Measurements from ENCODE around the gene PHACTR2.

Gene PHACTR2

GRCh38 chr6:143804835-143805239 is 127.1 kb downstream of the PHACTR2 start:
- Histone ChIP-seq H3K27me3 (ENCODE audit: insufficient read depth, low read length) (no peaks in the 10 kb centered on the region), H3K4me1 (ENCODE audit: insufficient read depth, low read length) (no peaks in the 10 kb centered on the region), H3K9me3 (ENCODE audit: low read length) (peaks cover 1% of the 10 kb centered on the region), H3K36me3 (ENCODE audit: insufficient read depth, low read length) (peaks cover 7% of the 10 kb centered on the region), H2AFZ (ENCODE audit: low read depth, low read length) (no peak overlapping the region), H3K4me3 (ENCODE audit: low read length) (no peak overlapping the region)

DNA sequence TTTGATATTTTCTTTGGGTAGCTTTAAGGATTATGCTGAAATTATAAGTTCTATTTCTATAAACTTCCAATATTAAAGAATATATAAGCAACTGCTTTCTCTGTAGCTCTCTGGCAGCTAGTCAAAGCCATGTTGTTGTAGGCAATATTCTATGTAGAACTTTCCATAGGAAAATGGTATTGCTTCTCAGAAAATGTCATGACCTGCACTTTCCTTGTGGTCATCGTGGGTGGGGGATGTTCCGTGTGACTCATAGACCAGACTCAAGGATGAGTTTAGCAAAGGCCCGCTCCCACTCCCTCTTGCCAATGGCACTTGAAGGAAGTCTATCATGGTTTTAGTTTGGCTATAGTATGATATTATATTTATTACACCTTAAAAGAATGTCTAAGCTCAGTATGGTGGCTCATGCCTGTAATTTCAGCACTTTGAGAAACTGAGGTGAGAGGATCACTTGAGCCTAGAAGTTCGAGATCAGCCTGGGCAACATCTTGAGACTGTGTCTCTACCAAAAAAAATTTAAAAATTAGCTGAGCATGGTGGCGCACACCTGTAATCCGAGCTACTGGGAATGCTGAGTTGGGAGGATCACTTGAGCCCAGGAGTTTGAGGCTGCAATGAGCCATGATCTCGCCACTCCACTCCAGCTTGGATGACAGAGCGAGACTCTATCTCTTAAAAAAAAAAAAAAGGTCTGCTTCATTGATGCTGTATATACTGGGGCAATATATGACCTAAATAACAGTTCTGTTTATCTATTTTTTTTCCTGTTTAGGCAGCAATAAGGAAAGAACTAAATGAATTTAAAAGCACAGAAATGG is 128.7 kb downstream of the PHACTR2 start:
- no peaks in the 10 kb centered on the region for H3K27me3 ChIP-seq (ENCODE audit: insufficient read depth, low read length)
- H3K4me1 ChIP-seq (ENCODE audit: insufficient read depth, low read length) = no peaks in the 10 kb centered on the region
- no peaks in the 10 kb centered on the region for H3K9me3 ChIP-seq (ENCODE audit: low read length)
- H3K4me3 ChIP-seq (ENCODE audit: low read length) = no peak overlapping the region
- H3K36me3 ChIP-seq (ENCODE audit: insufficient read depth, low read length) = peaks cover 7% of the 10 kb centered on the region
- H2AFZ ChIP-seq (ENCODE audit: low read depth, low read length) = no peak overlapping the region

GRCh38 chr6:143807103-143807772 is 129.5 kb downstream of the PHACTR2 start:
- Histone ChIP-seq H3K27me3 (ENCODE audit: insufficient read depth, low read length) (no peaks in the 10 kb centered on the region), H3K9me3 (ENCODE audit: low read length) (no peaks in the 10 kb centered on the region), H3K4me3 (ENCODE audit: low read length) (no peak overlapping the region), H3K36me3 (ENCODE audit: insufficient read depth, low read length) (peaks cover 7% of the 10 kb centered on the region), H3K4me1 (ENCODE audit: insufficient read depth, low read length) (no peaks in the 10 kb centered on the region), H2AFZ (ENCODE audit: low read depth, low read length) (no peak overlapping the region)

DNA sequence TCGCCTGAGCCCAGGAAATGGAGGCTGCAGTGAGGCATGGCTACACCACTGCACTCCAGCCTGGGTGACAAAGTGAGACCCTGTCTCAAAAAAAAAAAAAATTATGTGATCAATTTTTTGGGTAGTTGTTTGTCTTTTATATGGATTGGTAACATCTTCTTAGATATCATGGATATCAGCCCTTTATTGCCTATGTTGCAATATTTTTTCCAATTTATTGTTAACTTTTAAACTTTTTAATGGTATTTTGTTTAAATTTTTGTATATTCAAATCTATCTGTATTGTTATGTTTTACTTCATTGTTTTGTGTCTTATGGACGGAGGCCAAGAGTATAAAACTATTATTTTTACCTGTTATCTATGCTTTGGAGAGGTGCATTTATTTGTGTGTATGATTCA is 133.0 kb downstream of the PHACTR2 start:
- Histone ChIP-seq H3K36me3 (ENCODE audit: insufficient read depth, low read length) (peaks cover 7% of the 10 kb centered on the region), H3K27me3 (ENCODE audit: insufficient read depth, low read length) (no peaks in the 10 kb centered on the region), H2AFZ (ENCODE audit: low read depth, low read length) (no peak overlapping the region), H3K9me3 (ENCODE audit: low read length) (no peaks in the 10 kb centered on the region), H3K4me3 (ENCODE audit: low read length) (no peak overlapping the region), H3K4me1 (ENCODE audit: insufficient read depth, low read length) (no peaks in the 10 kb centered on the region)

DNA sequence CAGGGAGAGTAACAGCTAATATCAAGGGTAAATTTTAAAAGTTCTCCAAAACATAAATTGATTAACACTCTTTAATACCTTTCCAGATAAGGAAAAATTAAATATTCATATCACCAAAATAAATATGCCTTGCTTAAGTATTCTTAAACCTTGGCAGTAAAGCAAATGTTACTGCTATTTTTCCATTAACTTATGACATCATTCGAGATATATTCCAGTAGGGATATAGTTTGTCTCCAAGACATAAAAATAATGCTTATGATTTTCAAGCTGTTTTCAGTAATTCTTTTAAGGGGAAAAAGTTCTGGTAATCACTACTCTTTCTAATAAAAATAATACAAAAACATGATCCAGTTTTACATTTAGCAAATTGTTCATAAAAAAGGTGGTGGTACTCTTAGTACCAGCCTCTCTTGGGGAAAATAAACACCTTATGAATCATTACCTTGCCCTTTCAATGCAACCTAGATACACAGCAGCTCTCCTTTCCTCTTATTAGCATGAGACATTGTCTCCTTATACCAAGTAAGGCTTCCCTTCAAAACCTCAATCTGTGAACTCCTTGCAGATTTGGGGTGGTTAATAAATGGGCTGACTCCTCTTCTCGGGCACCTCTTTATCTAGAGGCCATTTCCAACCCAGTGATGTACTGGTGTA is 133.9 kb downstream of the PHACTR2 start:
- Histone ChIP-seq H3K27me3 (ENCODE audit: insufficient read depth, low read length) (no peaks in the 10 kb centered on the region), H3K4me1 (ENCODE audit: insufficient read depth, low read length) (peaks cover 4% of the 10 kb centered on the region), H3K36me3 (ENCODE audit: insufficient read depth, low read length) (peaks cover 7% of the 10 kb centered on the region), H3K4me3 (ENCODE audit: low read length) (no peak overlapping the region), H3K9me3 (ENCODE audit: low read length) (no peaks in the 10 kb centered on the region), H2AFZ (ENCODE audit: low read depth, low read length) (no peak overlapping the region)

DNA sequence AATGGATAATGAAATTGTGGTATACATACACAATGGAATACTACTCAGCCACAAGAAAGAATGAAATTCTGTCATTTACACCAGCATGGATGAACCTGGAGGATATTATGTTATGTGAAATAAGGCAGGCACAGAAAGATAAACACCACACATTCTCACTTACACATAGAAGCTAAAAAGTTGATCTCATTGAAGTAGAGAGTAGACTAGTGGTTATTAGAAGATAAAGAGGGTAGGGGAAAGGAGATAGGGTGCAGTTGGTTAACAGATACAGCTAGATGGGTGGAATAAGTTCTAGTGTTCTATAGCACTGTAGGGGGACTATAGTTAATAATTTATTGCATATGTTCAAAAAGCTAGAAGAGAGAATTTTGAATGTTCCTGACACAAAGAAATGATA is 139.9 kb downstream of the PHACTR2 start:
- Histone ChIP-seq H3K4me3 (ENCODE audit: low read length) (no peak overlapping the region), H2AFZ (ENCODE audit: low read depth, low read length) (no peak overlapping the region), H3K27me3 (ENCODE audit: insufficient read depth, low read length) (no peaks in the 10 kb centered on the region)

DNA sequence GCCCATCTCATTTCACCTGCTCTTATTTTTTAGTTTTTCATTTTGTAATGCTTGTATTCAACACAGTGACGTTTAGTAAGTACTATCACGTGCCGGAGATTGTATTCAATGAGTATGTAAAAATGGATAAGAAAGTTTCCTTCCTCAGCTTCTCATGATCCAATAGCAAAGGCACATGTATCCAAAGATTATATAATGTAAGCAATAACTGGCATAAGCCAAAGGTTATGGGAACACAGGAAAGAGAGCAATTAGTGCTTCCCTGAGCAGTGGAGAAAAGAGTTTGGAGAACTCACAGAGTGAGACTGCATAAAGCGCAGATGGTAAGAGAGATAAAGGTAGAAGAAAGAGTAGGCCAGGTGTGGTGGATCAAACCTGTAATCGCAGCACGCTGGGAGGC is 143.6 kb downstream of the PHACTR2 start:
- Histone ChIP-seq H3K4me1 (ENCODE audit: insufficient read depth, low read length) (no peaks in the 10 kb centered on the region), H3K27me3 (ENCODE audit: insufficient read depth, low read length) (no peaks in the 10 kb centered on the region), H3K4me3 (ENCODE audit: low read length) (no peak overlapping the region), H2AFZ (ENCODE audit: low read depth, low read length) (no peak overlapping the region), H3K36me3 (ENCODE audit: insufficient read depth, low read length) (peaks cover 3% of the 10 kb centered on the region), H3K9me3 (ENCODE audit: low read length) (no peaks in the 10 kb centered on the region)

More for the DNA sequence above, 139.9 kb downstream of the PHACTR2 start:
- H3K4me1 ChIP-seq (ENCODE audit: insufficient read depth, low read length) = peaks cover 4% of the 10 kb centered on the region
- no peaks in the 10 kb centered on the region for H3K9me3 ChIP-seq (ENCODE audit: low read length)
- no peaks in the 10 kb centered on the region for H3K36me3 ChIP-seq (ENCODE audit: insufficient read depth, low read length)

- Histone ChIP-seq H3K36me3 (ENCODE audit: insufficient read depth, low read length) (peaks cover 3% of the 10 kb centered on the region), H3K27me3 (ENCODE audit: insufficient read depth, low read length) (no peaks in the 10 kb centered on the region), H3K9me3 (ENCODE audit: low read length) (no peaks in the 10 kb centered on the region), H3K4me1 (ENCODE audit: insufficient read depth, low read length) (no peaks in the 10 kb centered on the region), H2AFZ (ENCODE audit: low read depth, low read length) (no peak overlapping the region), H3K4me3 (ENCODE audit: low read length) (no peak overlapping the region)
Observed at GRCh38 chr6:143822584-143823024, 144.8 kb downstream of the PHACTR2 start.

DNA sequence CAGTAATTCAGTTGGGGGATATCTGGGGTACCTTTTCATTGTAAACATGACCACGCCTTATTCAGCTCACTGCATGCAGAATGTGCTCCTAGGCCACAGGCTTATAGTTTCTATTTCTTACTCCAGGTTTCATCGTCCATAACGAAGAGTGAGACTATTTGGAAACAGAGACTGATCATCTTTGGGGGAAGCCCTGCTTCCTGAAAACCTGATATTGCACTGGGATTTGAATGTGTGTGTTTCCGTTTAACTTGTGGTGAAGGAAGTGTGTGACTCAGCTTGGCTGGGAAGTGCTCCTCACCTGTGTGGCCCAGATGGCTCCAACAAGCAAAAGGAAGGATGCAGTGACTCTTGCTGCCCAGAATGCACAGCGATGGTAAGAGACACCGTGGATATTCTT is 145.8 kb downstream of the PHACTR2 start:
- Histone ChIP-seq H2AFZ (ENCODE audit: low read depth, low read length) (no peak overlapping the region), H3K9me3 (ENCODE audit: low read length) (no peaks in the 10 kb centered on the region), H3K36me3 (ENCODE audit: insufficient read depth, low read length) (peaks cover 3% of the 10 kb centered on the region), H3K4me3 (ENCODE audit: low read length) (no peak overlapping the region), H3K27me3 (ENCODE audit: insufficient read depth, low read length) (no peaks in the 10 kb centered on the region), H3K4me1 (ENCODE audit: insufficient read depth, low read length) (no peaks in the 10 kb centered on the region)

- no peaks in the 10 kb centered on the region for H3K4me1 ChIP-seq (ENCODE audit: insufficient read depth, low read length)
- H3K9me3 ChIP-seq (ENCODE audit: low read length) = no peaks in the 10 kb centered on the region
- H3K36me3 ChIP-seq (ENCODE audit: insufficient read depth, low read length) = peaks cover 3% of the 10 kb centered on the region
- H3K4me3 ChIP-seq (ENCODE audit: low read length) = no peak overlapping the region
- no peaks in the 10 kb centered on the region for H3K27me3 ChIP-seq (ENCODE audit: insufficient read depth, low read length)
- H2AFZ ChIP-seq (ENCODE audit: low read depth, low read length) = no peak overlapping the region
Observed at GRCh38 chr6:143828572-143828971, 150.8 kb downstream of the PHACTR2 start.

- Histone ChIP-seq H3K36me3 (ENCODE audit: insufficient read depth, low read length) (no peaks in the 10 kb centered on the region), H3K4me1 (ENCODE audit: insufficient read depth, low read length) (no peaks in the 10 kb centered on the region), H3K4me3 (ENCODE audit: low read length) (no peak overlapping the region), H3K9me3 (ENCODE audit: low read length) (no peaks in the 10 kb centered on the region), H2AFZ (ENCODE audit: low read depth, low read length) (no peak overlapping the region), H3K27me3 (ENCODE audit: insufficient read depth, low read length) (no peaks in the 10 kb centered on the region)
Observed at GRCh38 chr6:143836150-143836549, 158.4 kb downstream of the PHACTR2 start.

DNA sequence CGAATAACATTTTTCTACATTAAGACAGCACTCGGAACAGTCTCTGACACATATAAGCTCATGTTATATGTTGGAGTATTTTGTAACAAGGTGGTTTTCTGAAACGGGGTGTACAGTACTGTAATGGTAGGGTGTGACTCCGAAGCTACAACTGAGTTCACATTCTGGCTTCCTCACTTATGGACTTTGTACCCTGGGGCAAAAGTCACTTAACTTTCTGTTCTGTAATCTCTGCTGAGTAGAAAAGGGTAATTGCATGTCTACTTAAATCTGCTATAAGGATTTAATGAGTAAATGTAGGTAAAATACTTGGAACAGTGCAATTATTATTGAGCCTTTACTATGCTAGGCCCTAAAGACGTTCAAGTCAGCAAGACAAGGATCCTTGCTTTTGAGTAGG is 160.6 kb downstream of the PHACTR2 start:
- no peaks in the 10 kb centered on the region for H3K27me3 ChIP-seq (ENCODE audit: insufficient read depth, low read length)
- H3K4me3 ChIP-seq (ENCODE audit: low read length) = no peak overlapping the region
- no peak overlapping the region for H2AFZ ChIP-seq (ENCODE audit: low read depth, low read length)
- no peaks in the 10 kb centered on the region for H3K9me3 ChIP-seq (ENCODE audit: low read length)
- H3K36me3 ChIP-seq (ENCODE audit: insufficient read depth, low read length) = no peaks in the 10 kb centered on the region
- H3K4me1 ChIP-seq (ENCODE audit: insufficient read depth, low read length) = peaks cover 3% of the 10 kb centered on the region

- H3K27me3 ChIP-seq (ENCODE audit: insufficient read depth, low read length) = no peaks in the 10 kb centered on the region
- H3K4me1 ChIP-seq (ENCODE audit: insufficient read depth, low read length) = peaks cover 7% of the 10 kb centered on the region
- no peak overlapping the region for H3K4me3 ChIP-seq (ENCODE audit: low read length)
- H3K9me3 ChIP-seq (ENCODE audit: low read length) = no peaks in the 10 kb centered on the region
- no peaks in the 10 kb centered on the region for H3K36me3 ChIP-seq (ENCODE audit: insufficient read depth, low read length)
- no peak overlapping the region for H2AFZ ChIP-seq (ENCODE audit: low read depth, low read length)
Observed at GRCh38 chr6:143839196-143839595, 161.4 kb downstream of the PHACTR2 start.
